Loucy (cell line): ENCODE measurements around the gene CACNA2D1.

Experiments used
- H2AFZ ChIP-seq: fragments of 200-600 bp; sonication (generic); 2 replicates; pipeline ENCODE4 v1.6.0; 2016; ENCODE audit warnings: antibody characterized with exemption, mild to moderate bottlenecking, low read length, moderate library complexity
- H3F3A ChIP-seq: fragments of 200-600 bp; 2 replicates; pipeline ENCODE4 v1.6.0; 2016; ENCODE audit warnings: antibody characterized with exemption, low read depth, mild to moderate bottlenecking
- H3K27me3 ChIP-seq: fragments of 200-600 bp; sonication (generic); 2 replicates; pipeline ENCODE4 v1.6.1; 2014; ENCODE audit warnings: low read length, mild to moderate bottlenecking; ENCODE audit not compliant: insufficient read depth, poor library complexity, severe bottlenecking
- H3K36me3 ChIP-seq: fragments of 200-600 bp; sonication (generic); 2 replicates; pipeline ENCODE4 v1.6.1; 2016; ENCODE audit warnings: low read length; ENCODE audit not compliant: insufficient read depth
- H3K4me1 ChIP-seq: fragments of 200-600 bp; sonication (generic); 2 replicates; pipeline ENCODE4 v1.5.1; 2014; ENCODE audit warnings: low read length, mild to moderate bottlenecking; ENCODE audit not compliant: insufficient read depth, poor library complexity, severe bottlenecking
- H3K4me2 ChIP-seq: fragments of 200-600 bp; sonication (generic); 2 replicates; pipeline ENCODE4 v1.6.0; 2014; ENCODE audit warnings: antibody characterized with exemption, low read length, low read depth, mild to moderate bottlenecking; ENCODE audit not compliant: poor library complexity, severe bottlenecking
- H3K4me3 ChIP-seq: fragments of 200-600 bp; sonication (generic); 2 replicates; pipeline ENCODE4 v1.5.1; 2014; ENCODE audit warnings: low read length, mild to moderate bottlenecking, mixed read lengths; ENCODE audit not compliant: poor library complexity, severe bottlenecking
- H3K79me2 ChIP-seq: fragments of 200-600 bp; sonication (generic); 2 replicates; pipeline ENCODE4 v1.6.1; 2014; ENCODE audit warnings: low read length; ENCODE audit not compliant: insufficient read depth
- H3K9ac ChIP-seq: fragments of 200-600 bp; sonication (generic); 2 replicates; pipeline ENCODE4 v1.6.0; 2014; ENCODE audit warnings: mild to moderate bottlenecking, low read depth, low read length, moderate library complexity; ENCODE audit not compliant: poor library complexity, severe bottlenecking
- H3K9me2 ChIP-seq: fragments of 200-600 bp; sonication (generic); replicated peaks from 2 replicates; pipeline ENCODE4 v1.6.1; 2016; ENCODE audit warnings: low read depth, low read length, mixed read lengths
- H3K9me3 ChIP-seq: fragments of 200-600 bp; sonication (generic); 2 replicates; pipeline ENCODE4 v1.6.1; 2014; ENCODE audit warnings: mild to moderate bottlenecking, antibody characterized with exemption, low read length, low read depth; ENCODE audit not compliant: insufficient read depth
- H4K20me1 ChIP-seq: fragments of 200-600 bp; sonication (generic); 2 replicates; pipeline ENCODE4 v1.6.0; 2014; ENCODE audit warnings: antibody characterized with exemption, low read length, mild to moderate bottlenecking; ENCODE audit not compliant: insufficient read depth, poor library complexity, severe bottlenecking
- EZH2phosphoT487 ChIP-seq: fragments of 200-600 bp; IDR thresholded peaks from 2 replicates; pipeline ENCODE4 v1.6.1; 2018; ENCODE audit warnings: antibody characterized with exemption, mild to moderate bottlenecking, moderate library complexity, borderline replicate concordance
- TF ChIP-seq, protein P1 (sequence below): fragments of 200-600 bp; sonication (generic); conservative IDR thresholded peaks from 2 replicates; pipeline ENCODE4 v1.5.1; 2014; ENCODE audit warnings: mild to moderate bottlenecking, antibody characterized with exemption, low read length

Gene CACNA2D1

DNA sequence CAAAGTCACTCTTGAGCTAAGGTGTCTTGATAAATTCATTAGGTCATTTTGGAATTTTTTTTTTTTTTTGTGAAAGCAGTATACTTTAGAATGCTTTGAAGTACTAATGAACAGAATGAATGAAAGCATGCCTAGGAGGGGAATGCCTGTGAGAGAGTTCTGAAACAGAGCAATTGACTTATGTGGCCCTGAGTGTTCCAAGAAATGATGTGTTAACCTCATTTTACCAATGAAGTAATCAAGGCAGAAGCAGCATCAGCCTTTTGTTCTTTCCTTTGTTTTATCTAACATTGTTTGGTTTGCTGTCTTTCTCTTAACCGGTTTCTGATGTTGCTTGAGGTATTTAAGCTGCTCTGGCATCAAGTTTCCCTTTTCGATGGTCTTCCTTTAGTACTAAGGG is 519.1 kb downstream of the CACNA2D1 start:
- no peaks in the 10 kb centered on the region for H3F3A ChIP-seq
- no peaks in the 10 kb centered on the region for H3K27me3 ChIP-seq
- H3K4me2 ChIP-seq = no peak overlapping the region
- no peak overlapping the region for H3K9ac ChIP-seq
- H4K20me1 ChIP-seq = no peaks in the 10 kb centered on the region
- no peaks in the 10 kb centered on the region for H3K9me3 ChIP-seq
- TF ChIP-seq, protein P1, sequence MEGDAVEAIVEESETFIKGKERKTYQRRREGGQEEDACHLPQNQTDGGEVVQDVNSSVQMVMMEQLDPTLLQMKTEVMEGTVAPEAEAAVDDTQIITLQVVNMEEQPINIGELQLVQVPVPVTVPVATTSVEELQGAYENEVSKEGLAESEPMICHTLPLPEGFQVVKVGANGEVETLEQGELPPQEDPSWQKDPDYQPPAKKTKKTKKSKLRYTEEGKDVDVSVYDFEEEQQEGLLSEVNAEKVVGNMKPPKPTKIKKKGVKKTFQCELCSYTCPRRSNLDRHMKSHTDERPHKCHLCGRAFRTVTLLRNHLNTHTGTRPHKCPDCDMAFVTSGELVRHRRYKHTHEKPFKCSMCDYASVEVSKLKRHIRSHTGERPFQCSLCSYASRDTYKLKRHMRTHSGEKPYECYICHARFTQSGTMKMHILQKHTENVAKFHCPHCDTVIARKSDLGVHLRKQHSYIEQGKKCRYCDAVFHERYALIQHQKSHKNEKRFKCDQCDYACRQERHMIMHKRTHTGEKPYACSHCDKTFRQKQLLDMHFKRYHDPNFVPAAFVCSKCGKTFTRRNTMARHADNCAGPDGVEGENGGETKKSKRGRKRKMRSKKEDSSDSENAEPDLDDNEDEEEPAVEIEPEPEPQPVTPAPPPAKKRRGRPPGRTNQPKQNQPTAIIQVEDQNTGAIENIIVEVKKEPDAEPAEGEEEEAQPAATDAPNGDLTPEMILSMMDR = no peak
- TF ChIP-seq EZH2phosphoT487 = no peak
- H3K9me2 ChIP-seq = no peaks in the 10 kb centered on the region
- H3K36me3 ChIP-seq = no peaks in the 10 kb centered on the region
- no peaks in the 10 kb centered on the region for H3K4me1 ChIP-seq
- H2AFZ ChIP-seq = no peak overlapping the region
- no peak overlapping the region for H3K4me3 ChIP-seq
- H3K79me2 ChIP-seq = no peaks in the 10 kb centered on the region

GRCh38 chr7:81919494-81919893 is 524.1 kb downstream of the CACNA2D1 start:
- Histone ChIP-seq H3K27me3 (no peaks in the 10 kb centered on the region), H3K9ac (no peak overlapping the region), H2AFZ (no peak overlapping the region), H3K4me3 (no peak overlapping the region), H3K4me2 (no peak overlapping the region), H3K9me3 (no peaks in the 10 kb centered on the region; the same call in 1 of the 2 replicates), H4K20me1 (no peaks in the 10 kb centered on the region), H3K36me3 (no peaks in the 10 kb centered on the region), H3K4me1 (no peaks in the 10 kb centered on the region), H3F3A (no peaks in the 10 kb centered on the region), H3K79me2 (no peaks in the 10 kb centered on the region), H3K9me2 (no peaks in the 10 kb centered on the region)
- TF ChIP-seq, protein P1 = no peak
- TF ChIP-seq EZH2phosphoT487 = no peak

DNA sequence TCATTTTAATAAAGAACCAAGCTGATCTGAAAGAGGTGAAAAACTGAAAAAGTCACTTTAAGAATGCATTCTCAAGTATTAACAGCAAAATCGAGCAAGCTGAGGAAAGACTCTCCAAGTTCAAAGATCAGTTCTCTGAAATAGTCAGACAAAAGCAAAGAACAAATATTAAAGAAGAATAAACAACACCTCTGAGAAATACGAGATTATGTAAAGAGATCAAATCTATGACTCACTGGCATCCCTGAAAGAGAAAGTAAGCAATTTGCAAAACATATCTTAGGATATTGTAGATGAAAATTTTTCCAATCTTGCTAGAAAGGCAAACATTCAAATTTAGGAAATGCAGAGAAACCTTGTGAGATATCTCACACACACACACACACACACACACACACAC is 535.4 kb downstream of the CACNA2D1 start:
- H4K20me1 ChIP-seq = no peaks in the 10 kb centered on the region
- no peak overlapping the region for H3K9ac ChIP-seq
- H3K4me3 ChIP-seq = no peak overlapping the region
- H3K79me2 ChIP-seq = no peaks in the 10 kb centered on the region
- H3K27me3 ChIP-seq = no peaks in the 10 kb centered on the region
- TF ChIP-seq EZH2phosphoT487 = no peak
- TF ChIP-seq, protein P1 = no peak
- H3K4me1 ChIP-seq = no peaks in the 10 kb centered on the region
- no peak overlapping the region for H3K4me2 ChIP-seq
- H3K9me2 ChIP-seq = no peaks in the 10 kb centered on the region
- H2AFZ ChIP-seq = peak overlapping the region; percentile 60
- no peaks in the 10 kb centered on the region for H3K36me3 ChIP-seq
- H3K9me3 ChIP-seq = peaks cover under 1% of the 10 kb centered on the region; the same call in 1 of the 2 replicates
- no peaks in the 10 kb centered on the region for H3F3A ChIP-seq
